ENCODE measurements around the gene TRIP13. TPM values are rescaled to one million over a fixed set of nuclear protein-coding genes. Genes with fewer than 3 reads are reported as not detected.

The TRIP13 gene
- total RNA-seq, 3 donors from 2014 or later: 0.96 to 2.3 (median 1.5) TPM

DNA sequence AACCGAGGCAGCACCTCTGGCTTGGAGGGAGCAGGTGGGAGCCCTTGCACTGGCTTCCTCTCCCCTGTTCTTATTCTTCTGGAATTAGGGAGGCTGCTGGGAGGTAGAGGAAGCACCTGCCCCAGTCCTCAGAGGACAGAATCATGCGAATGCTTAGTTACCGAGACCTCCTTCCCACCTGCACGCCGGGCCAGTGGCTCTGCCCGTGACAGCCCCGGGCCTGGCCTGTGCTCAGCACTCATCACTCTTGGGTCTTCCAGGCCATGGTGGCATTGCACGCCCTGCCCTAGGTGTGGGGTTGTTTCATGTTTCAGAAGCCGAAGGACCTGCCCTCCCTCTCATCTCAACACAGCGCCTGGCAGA is 70.6 kb downstream of the TRIP13 start:
- no peaks in the 10 kb centered on the region for H3K4me1 ChIP-seq
- no peaks in the 10 kb centered on the region for H3K36me3 ChIP-seq
- H3K9me3 ChIP-seq: no peaks in the 10 kb centered on the region
- H3K27me3 ChIP-seq: peaks cover 0 to 10% of the 10 kb centered on the region in 2 donors
- intact Hi-C loops (cut with DNase I; ENCODE audit: low total_unique reads): no loop called here
- H3K4me3 ChIP-seq: no peak overlapping the region
- TF ChIP-seq, protein P1, sequence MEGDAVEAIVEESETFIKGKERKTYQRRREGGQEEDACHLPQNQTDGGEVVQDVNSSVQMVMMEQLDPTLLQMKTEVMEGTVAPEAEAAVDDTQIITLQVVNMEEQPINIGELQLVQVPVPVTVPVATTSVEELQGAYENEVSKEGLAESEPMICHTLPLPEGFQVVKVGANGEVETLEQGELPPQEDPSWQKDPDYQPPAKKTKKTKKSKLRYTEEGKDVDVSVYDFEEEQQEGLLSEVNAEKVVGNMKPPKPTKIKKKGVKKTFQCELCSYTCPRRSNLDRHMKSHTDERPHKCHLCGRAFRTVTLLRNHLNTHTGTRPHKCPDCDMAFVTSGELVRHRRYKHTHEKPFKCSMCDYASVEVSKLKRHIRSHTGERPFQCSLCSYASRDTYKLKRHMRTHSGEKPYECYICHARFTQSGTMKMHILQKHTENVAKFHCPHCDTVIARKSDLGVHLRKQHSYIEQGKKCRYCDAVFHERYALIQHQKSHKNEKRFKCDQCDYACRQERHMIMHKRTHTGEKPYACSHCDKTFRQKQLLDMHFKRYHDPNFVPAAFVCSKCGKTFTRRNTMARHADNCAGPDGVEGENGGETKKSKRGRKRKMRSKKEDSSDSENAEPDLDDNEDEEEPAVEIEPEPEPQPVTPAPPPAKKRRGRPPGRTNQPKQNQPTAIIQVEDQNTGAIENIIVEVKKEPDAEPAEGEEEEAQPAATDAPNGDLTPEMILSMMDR (IDR thresholded peaks at IDR 0.05): no peak
- TF ChIP-seq POLR2A (IDR thresholded peaks at IDR 0.05) (no peak), POLR2AphosphoS5 (IDR thresholded peaks at IDR 0.05) (no peak)
- peak overlapping the region; percentile 24 to 74 for H3K27ac ChIP-seq
- no peak for DNase-seq (ENCODE audit: low spot score in 2 of 2)

DNA sequence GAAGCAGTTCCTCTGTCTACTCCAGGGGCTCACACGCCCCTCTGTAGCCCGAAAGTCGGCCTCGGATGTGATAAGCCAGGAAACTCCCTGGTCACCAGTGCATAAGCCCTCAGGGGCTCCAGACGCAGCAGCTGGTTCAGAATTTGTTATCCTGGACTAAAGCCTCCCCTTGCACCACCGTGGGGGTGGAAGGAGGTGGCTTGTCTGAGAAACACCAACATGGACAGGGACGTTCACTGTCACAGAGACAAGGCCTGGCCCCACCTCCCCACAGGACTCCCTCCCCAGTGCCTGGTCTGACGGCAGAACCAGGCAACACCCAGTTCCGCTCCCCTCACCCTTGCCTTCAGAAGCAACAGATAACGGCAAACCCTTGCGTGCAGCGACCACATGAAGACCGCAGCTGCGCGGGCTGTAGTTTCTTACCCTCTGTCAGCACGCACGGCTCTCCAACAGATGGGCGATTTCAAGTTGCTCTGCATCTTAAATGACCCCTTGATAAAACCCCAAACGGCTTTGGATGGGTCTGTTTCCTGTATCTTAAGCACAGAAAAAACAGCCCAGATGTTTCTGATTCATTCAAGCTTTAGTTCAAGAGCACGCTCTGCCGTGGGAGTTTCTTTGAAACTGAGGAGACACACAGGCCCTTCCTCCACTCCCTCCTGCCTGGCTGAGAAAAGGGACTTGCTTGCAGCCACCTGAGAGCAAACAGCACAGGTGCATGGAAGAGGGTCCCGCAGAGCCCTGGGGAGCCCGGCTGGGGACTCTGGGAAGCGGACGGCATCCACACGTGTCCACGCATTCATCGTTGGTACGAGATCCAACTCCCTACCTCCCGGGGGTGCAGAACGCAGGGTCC is 71.2 kb downstream of the TRIP13 start:
- no peaks in the 10 kb centered on the region for H3K9me3 ChIP-seq
- H3K4me3 ChIP-seq: peak overlapping the region in 2 of 3 donors; percentile 13 to 40
- H3K36me3 ChIP-seq: no peaks in the 10 kb centered on the region
- no peaks in the 10 kb centered on the region for H3K4me1 ChIP-seq
- TF ChIP-seq POLR2A (IDR thresholded peaks at IDR 0.05): no peak
- no peak for TF ChIP-seq POLR2AphosphoS5 (IDR thresholded peaks at IDR 0.05)
- TF ChIP-seq, protein P1 (IDR thresholded peaks at IDR 0.05): no peak
- intact Hi-C loops (cut with DNase I; ENCODE audit: low total_unique reads): no loop called here
- H3K27ac ChIP-seq: peak overlapping the region; percentile 24 to 74
- peaks cover 0 to 10% of the 10 kb centered on the region in 2 donors for H3K27me3 ChIP-seq
- DNase-seq (ENCODE audit: low spot score in 2 of 2): no peak

GRCh38 chr5:964821-965220 is 72.1 kb downstream of the TRIP13 start:
- Histone ChIP-seq H3K9me3 (no peaks in the 10 kb centered on the region), H3K27ac (peak overlapping the region in 1 of 2 donors; percentile 74), H3K36me3 (no peaks in the 10 kb centered on the region), H3K27me3 (peaks cover 0 to 10% of the 10 kb centered on the region in 2 donors), H3K4me3 (peak overlapping the region in 2 of 3 donors; percentile 13 to 40), H3K4me1 (no peaks in the 10 kb centered on the region)
- TF ChIP-seq, protein P1 (IDR thresholded peaks at IDR 0.05): no peak
- TF ChIP-seq POLR2AphosphoS5 (IDR thresholded peaks at IDR 0.05) (no peak), POLR2A (IDR thresholded peaks at IDR 0.05) (no peak)
- intact Hi-C loops (cut with DNase I; ENCODE audit: low total_unique reads): loop anchor here (1.0 kb wide), 1 partner anchor 45 kb away; no protein-coding TSS in a partner anchor
- no peak for DNase-seq (ENCODE audit: low spot score in 2 of 2)

DNA sequence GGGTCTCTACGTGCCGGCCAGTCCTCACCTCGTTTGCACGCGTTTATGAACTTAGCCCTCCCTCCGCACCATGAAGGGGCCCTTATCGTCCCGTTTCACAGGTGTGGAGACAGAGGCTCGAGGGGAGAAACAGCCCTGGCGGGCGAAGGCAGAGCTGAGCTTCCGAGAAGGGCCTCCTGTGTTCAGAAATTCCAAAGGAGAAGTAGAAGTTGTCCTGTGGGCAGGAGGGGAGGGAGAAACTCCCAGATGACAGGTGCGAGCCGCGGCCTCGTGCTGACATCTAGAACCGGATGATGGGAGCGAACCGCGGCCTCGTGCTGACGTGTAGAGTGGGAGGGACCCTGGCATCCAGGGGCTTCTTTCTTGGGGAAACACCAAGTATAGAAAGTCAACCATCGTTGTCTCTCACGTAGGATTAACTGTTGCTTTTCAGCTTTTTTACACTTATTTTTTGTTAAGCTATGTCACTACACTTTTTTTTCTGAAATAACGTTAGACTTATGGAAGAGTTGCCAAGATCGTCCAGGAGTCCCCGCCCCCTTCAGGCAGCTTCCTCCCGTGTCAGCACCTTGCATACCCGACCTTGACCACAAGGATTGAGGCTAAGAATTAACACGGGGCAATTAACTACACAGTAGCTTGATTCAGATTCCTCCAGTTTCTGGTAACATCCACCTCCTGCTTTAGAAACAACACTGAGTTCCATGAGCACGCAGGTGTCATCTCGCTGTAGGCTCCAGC is 73.1 kb downstream of the TRIP13 start:
- Histone ChIP-seq H3K9me3 (no peaks in the 10 kb centered on the region), H3K4me1 (no peaks in the 10 kb centered on the region), H3K36me3 (no peaks in the 10 kb centered on the region), H3K4me3 (no peak overlapping the region), H3K27ac (no peak overlapping the region), H3K27me3 (peaks cover 0 to 10% of the 10 kb centered on the region in 2 donors)
- intact Hi-C loops (cut with DNase I; ENCODE audit: low total_unique reads): loop anchor here (1.0 kb wide), 1 partner anchor 45 kb away; no protein-coding TSS in a partner anchor
- TF ChIP-seq POLR2A (IDR thresholded peaks at IDR 0.05) (no peak), POLR2AphosphoS5 (IDR thresholded peaks at IDR 0.05) (no peak)
- TF ChIP-seq, protein P1 (IDR thresholded peaks at IDR 0.05): no peak
- DNase-seq (ENCODE audit: low spot score in 2 of 2): peak in 1 of 2 donors; percentile 13
